Measurements from ENCODE around the gene LYAR. TPM values are rescaled to one million over a fixed set of nuclear protein-coding genes. Genes with fewer than 3 reads are reported as not detected.

The LYAR gene
- total RNA-seq, 4 donors from 2014 or later, result 13.7 to 21.3 (median 17.2) TPM

DNA sequence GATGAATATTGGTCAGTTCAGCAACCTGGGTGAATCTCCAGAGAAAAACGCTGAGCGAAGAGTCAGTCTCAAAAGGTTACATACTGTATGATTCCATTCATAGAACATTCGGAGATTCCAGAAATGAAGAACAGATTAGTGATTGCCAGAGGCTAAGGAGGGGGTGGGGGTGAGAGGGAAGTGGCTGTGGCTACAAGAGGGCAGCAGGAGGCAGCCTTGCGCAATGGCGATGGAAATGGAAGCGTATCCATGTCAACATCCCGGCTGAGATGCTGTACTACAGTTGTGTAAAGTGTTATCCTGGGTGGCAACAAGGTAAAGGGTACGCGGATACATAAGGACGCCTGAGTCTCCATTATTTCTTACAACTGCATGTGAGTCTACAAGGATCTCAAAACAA, 18.0 kb downstream of the LYAR start:
- Histone ChIP-seq H3K4me1 (no peaks in the 10 kb centered on the region), H3K27me3 (no peaks in the 10 kb centered on the region), H3K36me3 (peaks cover 5 to 94% of the 10 kb centered on the region in 2 donors), H3K27ac (no peak overlapping the region), H3K9me3 (no peaks in the 10 kb centered on the region), H3K4me3 (no peak overlapping the region)
- TF ChIP-seq POLR2A (IDR thresholded peaks at IDR 0.05) (no peak), EP300 (IDR thresholded peaks at IDR 0.05) (no peak), POLR2AphosphoS5 (IDR thresholded peaks at IDR 0.05) (no peak)
- TF ChIP-seq, protein P1, sequence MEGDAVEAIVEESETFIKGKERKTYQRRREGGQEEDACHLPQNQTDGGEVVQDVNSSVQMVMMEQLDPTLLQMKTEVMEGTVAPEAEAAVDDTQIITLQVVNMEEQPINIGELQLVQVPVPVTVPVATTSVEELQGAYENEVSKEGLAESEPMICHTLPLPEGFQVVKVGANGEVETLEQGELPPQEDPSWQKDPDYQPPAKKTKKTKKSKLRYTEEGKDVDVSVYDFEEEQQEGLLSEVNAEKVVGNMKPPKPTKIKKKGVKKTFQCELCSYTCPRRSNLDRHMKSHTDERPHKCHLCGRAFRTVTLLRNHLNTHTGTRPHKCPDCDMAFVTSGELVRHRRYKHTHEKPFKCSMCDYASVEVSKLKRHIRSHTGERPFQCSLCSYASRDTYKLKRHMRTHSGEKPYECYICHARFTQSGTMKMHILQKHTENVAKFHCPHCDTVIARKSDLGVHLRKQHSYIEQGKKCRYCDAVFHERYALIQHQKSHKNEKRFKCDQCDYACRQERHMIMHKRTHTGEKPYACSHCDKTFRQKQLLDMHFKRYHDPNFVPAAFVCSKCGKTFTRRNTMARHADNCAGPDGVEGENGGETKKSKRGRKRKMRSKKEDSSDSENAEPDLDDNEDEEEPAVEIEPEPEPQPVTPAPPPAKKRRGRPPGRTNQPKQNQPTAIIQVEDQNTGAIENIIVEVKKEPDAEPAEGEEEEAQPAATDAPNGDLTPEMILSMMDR (IDR thresholded peaks at IDR 0.05), result no peak
- WGBS, 2 donors (ENCODE audit: low coverage in 1 of 2), result 86 to 91% methylated on average over 10 of the region's 10 CpGs
- no peak for ATAC-seq

DNA sequence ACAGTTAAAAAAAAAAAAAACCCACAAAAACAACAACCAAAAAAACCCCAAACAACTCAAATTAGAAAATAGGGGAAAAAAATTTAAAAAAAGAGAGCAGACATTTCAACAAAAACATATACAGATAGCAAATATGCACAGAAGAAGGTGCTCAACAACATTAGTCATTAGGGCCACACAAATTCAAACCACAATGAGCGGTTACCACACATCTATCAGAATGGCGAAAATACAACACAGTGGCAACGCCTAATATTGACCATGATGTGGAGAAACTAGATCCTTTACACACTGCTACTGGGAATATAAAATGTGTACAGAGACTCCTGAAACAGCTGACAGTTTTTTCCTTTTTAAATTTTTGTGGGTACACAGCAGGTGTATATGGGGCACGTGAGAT, 19.4 kb downstream of the LYAR start:
- no peaks in the 10 kb centered on the region for H3K9me3 ChIP-seq
- TF ChIP-seq POLR2A (IDR thresholded peaks at IDR 0.05) (no peak), POLR2AphosphoS5 (IDR thresholded peaks at IDR 0.05) (no peak), EP300 (IDR thresholded peaks at IDR 0.05) (no peak)
- TF ChIP-seq, protein P1 (IDR thresholded peaks at IDR 0.05), result no peak
- H3K4me1 ChIP-seq, result no peaks in the 10 kb centered on the region
- H3K36me3 ChIP-seq, result peaks cover 5 to 87% of the 10 kb centered on the region in 2 donors
- no peaks in the 10 kb centered on the region for H3K27me3 ChIP-seq
- no peak overlapping the region for H3K4me3 ChIP-seq
- no peak overlapping the region for H3K27ac ChIP-seq
- 66 to 68% methylated on average over 4 of the region's 4 CpGs for WGBS, 2 donors (ENCODE audit: low coverage in 1 of 2)
- no peak for ATAC-seq

DNA sequence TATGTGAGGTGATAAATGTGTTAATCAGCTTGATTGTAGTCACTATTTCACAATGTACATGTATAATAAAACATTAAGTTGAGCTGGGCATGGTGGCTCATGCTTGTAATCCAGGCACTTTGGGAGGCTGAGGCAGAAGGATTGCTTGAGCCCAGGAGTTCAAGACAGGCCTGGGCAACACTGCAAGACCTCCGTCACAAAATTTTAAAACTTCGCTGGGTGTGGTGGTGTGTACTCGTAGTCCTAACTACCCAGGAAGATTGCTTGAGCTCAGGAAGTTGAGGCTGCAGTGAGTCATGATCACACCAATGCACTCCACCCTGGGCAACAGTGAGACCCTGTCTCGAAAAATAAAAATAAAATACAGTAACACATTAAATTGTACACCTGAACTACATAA, 20.1 kb downstream of the LYAR start:
- H3K36me3 ChIP-seq, result peaks cover 4 to 82% of the 10 kb centered on the region in 2 donors
- ATAC-seq, result no peak
- no peak for TF ChIP-seq EP300 (IDR thresholded peaks at IDR 0.05)
- no peak for TF ChIP-seq POLR2A (IDR thresholded peaks at IDR 0.05)
- TF ChIP-seq, protein P1 (IDR thresholded peaks at IDR 0.05), result no peak
- no peak for TF ChIP-seq POLR2AphosphoS5 (IDR thresholded peaks at IDR 0.05)
- no peaks in the 10 kb centered on the region for H3K27me3 ChIP-seq
- H3K4me3 ChIP-seq, result no peak overlapping the region
- H3K4me1 ChIP-seq, result no peaks in the 10 kb centered on the region
- H3K9me3 ChIP-seq, result no peaks in the 10 kb centered on the region
- 100% methylated on average over 1 to 3 of the region's 4 CpGs for WGBS, 2 donors (ENCODE audit: low coverage in 1 of 2)
- H3K27ac ChIP-seq, result no peak overlapping the region

DNA sequence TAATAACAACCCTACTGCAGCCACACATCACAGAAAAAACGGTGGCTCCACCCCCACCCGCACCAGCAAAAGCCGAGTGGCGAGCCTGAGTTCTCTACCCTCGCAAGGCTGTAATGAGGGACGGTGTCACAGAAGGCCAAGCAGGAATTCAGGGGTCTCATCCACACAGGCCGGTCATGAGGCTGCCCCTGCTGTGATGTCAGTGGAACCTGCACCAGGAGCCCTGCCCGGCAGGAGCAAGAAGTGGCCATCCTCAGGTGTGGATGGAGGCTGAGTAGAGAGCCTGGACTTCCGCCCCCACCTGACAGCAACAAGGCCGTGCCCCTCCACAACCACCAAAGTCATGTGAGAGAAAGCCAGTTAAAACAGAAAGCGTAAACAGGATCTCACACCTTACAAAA, 20.6 kb downstream of the LYAR start:
- Histone ChIP-seq H3K36me3 (peaks cover under 1 to 77% of the 10 kb centered on the region in 2 donors), H3K4me3 (no peak overlapping the region), H3K4me1 (no peaks in the 10 kb centered on the region), H3K9me3 (no peaks in the 10 kb centered on the region), H3K27ac (peak overlapping the region in 1 of 4 donors; percentile 23), H3K27me3 (no peaks in the 10 kb centered on the region)
- WGBS, 2 donors (ENCODE audit: low coverage in 1 of 2), result 82 to 100% methylated on average over 1 to 2 of the region's 11 CpGs
- TF ChIP-seq, protein P1 (IDR thresholded peaks at IDR 0.05), result no peak
- TF ChIP-seq EP300 (IDR thresholded peaks at IDR 0.05) (no peak), POLR2AphosphoS5 (IDR thresholded peaks at IDR 0.05) (no peak), POLR2A (IDR thresholded peaks at IDR 0.05) (no peak)
- ATAC-seq, result no peak

DNA sequence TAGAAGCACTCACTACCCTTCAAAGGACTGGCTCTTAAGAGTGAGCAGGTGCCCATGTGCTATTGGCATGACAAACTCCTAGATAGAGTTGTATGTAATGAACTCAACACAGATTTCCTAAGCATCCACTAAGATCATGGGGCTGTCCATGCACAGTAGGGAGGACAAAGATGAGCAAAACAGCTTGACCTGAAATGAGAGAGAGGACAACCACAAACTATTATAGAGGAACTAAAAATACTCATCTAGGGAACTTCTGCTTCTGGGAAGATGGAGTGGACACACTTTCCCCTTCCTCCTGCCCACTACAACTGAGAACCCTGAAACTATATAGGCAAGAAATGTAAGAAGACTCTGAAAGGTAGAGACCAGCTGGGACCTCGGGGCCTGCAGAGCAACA, 21.2 kb downstream of the LYAR start:
- Histone ChIP-seq H3K4me1 (no peaks in the 10 kb centered on the region), H3K27ac (peak overlapping the region in 1 of 4 donors; percentile 23), H3K27me3 (no peaks in the 10 kb centered on the region), H3K36me3 (peaks cover 0 to 71% of the 10 kb centered on the region in 2 donors), H3K9me3 (no peaks in the 10 kb centered on the region), H3K4me3 (no peak overlapping the region)
- TF ChIP-seq POLR2A (IDR thresholded peaks at IDR 0.05) (no peak), POLR2AphosphoS5 (IDR thresholded peaks at IDR 0.05) (no peak), EP300 (IDR thresholded peaks at IDR 0.05) (no peak)
- TF ChIP-seq, protein P1 (IDR thresholded peaks at IDR 0.05), result no peak
- no CpG with 5 or more reads among the region's 1 CpG for WGBS, 2 donors (ENCODE audit: low coverage in 1 of 2)
- no peak for ATAC-seq
